Retinal pigment epithelial cell (primary cell): ENCODE measurements around the gene SMPDL3B.

Experiments used
- DNase-seq: peaks from one replicate; pipeline ENCODE4 v3.0.0-alpha.2; 2010; ENCODE audit warnings: low read depth
- H3K4me3 ChIP-seq: 2 replicates; pipeline ENCODE4 v1.5.1; 2011; ENCODE audit warnings: mild to moderate bottlenecking, low read length, control low read depth, moderate library complexity
- TF ChIP-seq, protein P1 (sequence below): conservative IDR thresholded peaks from 2 replicates; pipeline ENCODE4 v1.5.1; 2011; ENCODE audit warnings: low read depth, low read length, control low read depth, inconsistent platforms

The SMPDL3B gene

DNA sequence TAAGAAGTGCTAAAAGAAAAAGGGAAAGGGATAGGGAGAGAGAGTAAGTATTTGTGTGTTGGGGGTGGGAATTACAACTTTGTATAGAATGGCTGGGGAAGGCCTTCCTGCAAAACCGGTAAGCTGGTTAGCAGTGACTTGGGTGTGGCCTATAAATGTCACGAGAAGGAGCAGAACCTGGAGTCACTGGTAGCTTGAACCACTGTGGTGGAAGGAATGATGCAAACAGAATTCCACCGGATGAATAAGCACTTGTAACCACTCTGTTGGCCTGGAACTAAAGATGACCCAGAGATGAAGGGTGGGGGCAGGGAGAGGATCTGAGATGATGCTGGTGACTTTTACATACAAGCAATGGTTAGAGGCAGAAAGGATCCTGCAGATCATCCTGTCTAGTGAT, 33.9 kb downstream of the SMPDL3B start:
- TF ChIP-seq, protein P1, sequence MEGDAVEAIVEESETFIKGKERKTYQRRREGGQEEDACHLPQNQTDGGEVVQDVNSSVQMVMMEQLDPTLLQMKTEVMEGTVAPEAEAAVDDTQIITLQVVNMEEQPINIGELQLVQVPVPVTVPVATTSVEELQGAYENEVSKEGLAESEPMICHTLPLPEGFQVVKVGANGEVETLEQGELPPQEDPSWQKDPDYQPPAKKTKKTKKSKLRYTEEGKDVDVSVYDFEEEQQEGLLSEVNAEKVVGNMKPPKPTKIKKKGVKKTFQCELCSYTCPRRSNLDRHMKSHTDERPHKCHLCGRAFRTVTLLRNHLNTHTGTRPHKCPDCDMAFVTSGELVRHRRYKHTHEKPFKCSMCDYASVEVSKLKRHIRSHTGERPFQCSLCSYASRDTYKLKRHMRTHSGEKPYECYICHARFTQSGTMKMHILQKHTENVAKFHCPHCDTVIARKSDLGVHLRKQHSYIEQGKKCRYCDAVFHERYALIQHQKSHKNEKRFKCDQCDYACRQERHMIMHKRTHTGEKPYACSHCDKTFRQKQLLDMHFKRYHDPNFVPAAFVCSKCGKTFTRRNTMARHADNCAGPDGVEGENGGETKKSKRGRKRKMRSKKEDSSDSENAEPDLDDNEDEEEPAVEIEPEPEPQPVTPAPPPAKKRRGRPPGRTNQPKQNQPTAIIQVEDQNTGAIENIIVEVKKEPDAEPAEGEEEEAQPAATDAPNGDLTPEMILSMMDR: no peak
- no peak overlapping the region for H3K4me3 ChIP-seq
- no peak for DNase-seq

DNA sequence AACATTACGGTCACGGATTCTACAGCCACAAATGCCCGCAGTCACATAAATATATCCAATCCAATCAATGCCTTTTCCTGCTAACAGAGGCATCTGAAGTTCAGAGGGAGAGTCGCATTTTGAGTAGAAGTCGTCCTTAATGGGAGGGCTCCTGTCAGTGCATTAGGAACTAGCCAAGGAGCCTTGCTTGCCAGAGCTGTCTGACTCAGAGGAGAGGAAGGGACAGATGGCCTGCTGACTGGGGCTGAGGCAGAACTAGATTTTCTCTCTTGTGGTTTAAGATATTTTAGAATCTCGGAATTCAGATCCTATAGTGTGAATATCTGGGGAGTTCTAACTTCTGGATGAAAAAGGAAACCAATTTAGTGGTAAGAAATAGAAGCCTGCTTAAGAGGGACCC, 35.6 kb downstream of the SMPDL3B start:
- TF ChIP-seq, protein P1: no peak
- no peak for DNase-seq
- no peak overlapping the region for H3K4me3 ChIP-seq

DNA sequence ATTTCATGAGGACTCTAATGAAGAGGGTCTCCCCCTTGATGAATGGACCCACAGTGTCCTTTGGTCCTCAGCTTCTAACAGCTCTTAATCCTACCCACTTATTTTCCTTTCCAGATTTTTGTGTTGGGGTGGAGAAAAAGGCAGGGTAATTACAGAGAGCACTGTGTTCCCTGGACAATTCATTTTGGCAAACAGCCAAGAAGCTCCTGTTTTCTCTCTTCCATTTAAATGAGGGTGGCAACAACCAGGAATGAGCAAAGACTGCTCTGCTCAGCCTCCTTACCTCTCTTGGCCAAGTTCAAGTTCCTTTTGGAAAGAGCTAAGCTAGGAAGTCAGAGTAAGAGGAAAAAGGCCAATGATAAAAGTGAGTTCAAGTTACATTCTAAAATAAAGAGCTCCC, 36.9 kb downstream of the SMPDL3B start:
- DNase-seq: no peak
- H3K4me3 ChIP-seq: no peak overlapping the region
- TF ChIP-seq, protein P1: no peak

DNA sequence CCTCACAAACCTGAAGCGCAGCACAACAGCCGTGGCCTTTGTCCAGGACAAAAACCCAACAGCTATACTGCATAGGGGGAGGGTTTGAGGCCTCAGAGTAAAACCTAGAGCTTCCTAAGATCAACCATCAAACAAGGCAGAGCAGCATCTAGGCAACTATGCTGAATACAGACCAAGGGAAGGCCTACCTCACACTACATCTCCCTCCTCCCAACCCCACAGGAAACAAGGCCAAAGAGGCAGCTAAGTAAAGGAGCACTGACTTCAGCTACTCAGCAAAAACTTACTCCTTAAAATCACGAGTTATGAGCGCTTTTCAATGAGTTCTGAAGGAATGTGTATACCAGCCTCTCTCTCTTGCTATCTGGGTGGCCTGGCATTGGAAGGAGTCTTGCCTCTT, 37.3 kb downstream of the SMPDL3B start:
- no peak overlapping the region for H3K4me3 ChIP-seq
- TF ChIP-seq, protein P1: no peak
- no peak for DNase-seq

DNA sequence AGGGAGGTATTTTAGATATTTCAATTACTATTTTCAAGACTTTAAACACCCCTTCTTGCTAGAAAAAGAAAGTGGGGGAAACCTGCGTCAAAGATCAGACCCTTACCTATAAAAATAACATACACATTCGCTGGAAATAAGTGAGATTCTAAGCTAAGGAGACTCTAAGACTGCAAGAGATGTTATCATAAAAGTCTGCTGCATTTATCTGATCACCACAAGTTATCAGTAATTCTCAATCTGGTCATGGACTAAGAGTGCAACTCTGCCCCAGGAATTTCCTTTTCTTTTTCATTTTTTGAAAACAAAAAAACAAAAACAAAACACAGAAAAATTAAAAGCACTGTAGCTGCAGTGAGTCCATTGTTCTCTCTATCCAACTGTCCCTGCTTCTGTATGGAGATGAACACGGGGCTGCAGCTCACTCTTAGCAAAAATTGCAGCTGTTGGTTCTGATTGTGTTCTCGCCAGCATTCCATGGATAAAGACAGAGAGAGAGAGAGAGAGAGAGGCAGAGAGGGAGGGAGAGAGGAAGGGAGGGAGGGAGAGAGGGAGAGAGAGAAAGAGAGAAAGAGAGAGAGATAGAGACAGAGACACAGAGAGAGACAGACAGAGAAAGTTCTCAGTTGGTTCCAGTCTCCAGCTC, 39.1 kb downstream of the SMPDL3B start:
- TF ChIP-seq, protein P1: no peak
- H3K4me3 ChIP-seq: no peak overlapping the region
- no peak for DNase-seq

DNA sequence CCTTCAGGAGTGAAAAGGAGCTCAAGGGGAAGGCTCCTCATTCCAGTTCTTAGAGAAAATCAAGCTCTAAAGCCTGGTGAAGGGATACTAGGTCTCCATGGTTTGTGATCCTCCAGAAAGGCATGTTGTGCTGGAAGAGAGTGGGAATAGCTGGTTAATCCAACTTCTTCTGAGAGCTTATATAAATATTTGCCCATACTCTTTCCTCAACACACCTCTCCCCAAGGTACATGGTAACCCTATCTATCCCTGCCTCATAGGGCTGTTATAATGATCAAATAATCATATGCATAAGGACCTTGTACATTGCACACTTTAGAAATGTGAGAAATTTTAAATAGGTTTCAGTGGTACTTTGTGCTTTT, 39.6 kb downstream of the SMPDL3B start:
- no peak for DNase-seq
- TF ChIP-seq, protein P1: no peak
- no peak overlapping the region for H3K4me3 ChIP-seq

DNA sequence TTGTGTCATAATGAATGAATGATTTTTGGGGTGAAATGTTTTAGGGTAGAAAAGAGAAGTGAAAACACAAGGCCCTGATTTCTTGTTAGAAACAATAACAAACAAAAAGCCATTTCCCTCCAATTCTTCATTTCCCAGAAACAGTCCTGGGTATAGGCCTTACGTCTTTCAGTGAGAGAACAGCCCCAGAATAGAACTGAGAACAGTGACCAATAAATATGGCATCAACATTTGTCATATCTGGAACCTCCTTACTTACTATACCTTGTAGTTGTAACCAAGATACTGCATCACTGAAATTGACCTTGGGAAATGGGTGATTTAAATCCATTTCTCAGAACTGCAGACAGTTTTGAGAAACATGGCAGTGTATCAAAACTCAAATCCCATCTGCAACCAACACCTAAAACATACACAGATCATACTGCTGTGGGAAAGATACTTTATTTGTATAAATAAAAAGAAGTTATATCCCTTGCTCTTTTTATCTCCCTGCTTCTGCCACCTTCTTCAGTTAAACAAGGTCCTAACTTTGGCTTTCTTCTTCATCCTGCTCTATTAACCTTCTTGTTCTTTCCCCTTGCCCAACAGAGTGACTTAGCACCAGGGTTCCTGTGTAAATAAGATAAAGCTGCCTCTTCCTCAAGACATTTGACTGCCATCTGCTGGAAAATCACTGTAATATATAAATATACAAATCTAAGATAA, 44.5 kb downstream of the SMPDL3B start:
- H3K4me3 ChIP-seq: no peak overlapping the region
- TF ChIP-seq, protein P1: peak; percentile 49
- DNase-seq: no peak
